Head of caudate nucleus (tissue), 42 donors: Measurements from ENCODE around the gene ZBTB46.
A peak's percentile ranks its signal among the peaks of the same experiment; 100 is the strongest.
"Not testable (repeated sequence)": the region's sequence is repeated elsewhere in the genome, so short reads cannot be mapped to it uniquely, and the experiment has no call there.

Experiments
- DNase-seq, 42 donors: peaks; one replicate each; pipeline versions ENCODE4 v3.0.0 to v3.0.0-alpha.2; 2020 to 2021; ENCODE audit warnings: mixed read lengths in 7 of 42
- intact Hi-C: fragments of 100-400 bp; cut with DNase I; formaldehyde crosslinking; loops from one replicate; pipeline ENCODE4 v1.15.0; 2022

ZBTB46 gene

DNA sequence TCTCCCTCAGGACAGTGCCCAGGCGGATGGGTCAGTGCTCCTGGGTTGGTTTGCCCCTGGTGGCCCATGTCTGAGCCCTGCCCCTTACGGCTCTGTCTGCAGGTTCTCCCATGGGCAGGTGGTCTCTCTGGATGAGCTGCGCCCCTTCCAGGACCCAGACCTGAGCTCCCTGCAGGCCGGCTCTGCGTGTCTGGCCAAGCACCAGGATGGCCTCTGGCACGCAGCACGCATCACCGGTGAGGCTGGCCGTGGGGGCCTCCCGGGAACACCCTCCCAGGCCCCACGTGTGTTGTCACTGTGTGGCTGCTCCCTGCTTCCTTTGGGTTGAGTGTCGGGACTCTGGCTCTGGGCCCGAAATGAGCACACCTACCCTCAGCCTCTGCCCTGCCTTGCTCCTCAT is 97.9 kb downstream of the ZBTB46 start:
- no peak for DNase-seq
- intact Hi-C loops: no loop called here

GRCh38 chr20:63732118-63733095 is 98.7 kb downstream of the ZBTB46 start:
- intact Hi-C loops: no loop called here

DNA sequence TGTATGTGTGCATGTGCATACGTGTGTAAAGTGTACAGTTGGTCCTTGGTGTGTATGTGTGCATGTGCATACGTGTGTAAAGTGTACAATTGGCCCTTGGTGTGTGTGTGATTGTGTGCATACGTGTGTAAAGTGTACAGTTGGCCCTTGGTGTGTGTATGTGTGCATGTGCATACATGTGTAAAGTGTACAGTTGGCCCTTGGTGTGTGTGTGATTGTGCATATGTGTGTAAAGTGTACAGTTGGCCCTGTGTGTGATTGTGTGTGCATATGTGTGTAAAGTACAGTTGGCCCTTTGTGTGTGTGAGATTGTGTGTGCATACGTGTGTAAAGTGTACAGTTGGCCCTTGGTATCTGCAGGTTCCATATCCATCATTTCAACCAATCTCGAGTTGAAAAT is 99.7 kb downstream of the ZBTB46 start:
- intact Hi-C loops: no loop called here
- DNase-seq: no peak

More at GRCh38 chr20:63732118-63733095, 98.7 kb downstream of the ZBTB46 start:
- no peak for DNase-seq

- DNase-seq: peak in 24 of 42 donors; percentile 32 to 82 (median 59)
- intact Hi-C loops: not testable (repeated sequence)
These were observed 100.8 kb downstream of the ZBTB46 start for GRCh38 chr20:63730189-63730733.

GRCh38 chr20:63722967-63723622 is 108.0 kb downstream of the ZBTB46 start:
- intact Hi-C loops, DNase-seq: not testable (repeated sequence)

DNA sequence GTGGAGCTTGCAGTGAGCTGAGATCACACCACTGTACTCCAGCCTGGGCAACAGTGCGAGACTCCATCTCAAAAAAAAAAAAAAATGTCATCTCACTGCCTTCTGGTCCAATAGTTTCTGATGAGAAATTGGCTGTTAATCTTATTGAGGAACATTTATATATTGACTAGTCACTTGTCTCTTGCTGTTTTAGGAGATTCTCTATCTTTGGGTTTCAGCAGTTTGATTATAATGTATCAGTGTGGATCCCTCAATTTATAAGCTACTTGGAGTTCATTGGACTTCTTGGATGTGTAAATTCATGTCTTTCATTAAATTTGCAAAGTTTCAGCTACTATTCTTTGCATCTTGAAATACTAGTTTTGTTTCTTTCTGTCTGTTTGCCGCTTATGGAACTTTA is 112.1 kb downstream of the ZBTB46 start:
- intact Hi-C loops: no loop called here
- DNase-seq: no peak

DNA sequence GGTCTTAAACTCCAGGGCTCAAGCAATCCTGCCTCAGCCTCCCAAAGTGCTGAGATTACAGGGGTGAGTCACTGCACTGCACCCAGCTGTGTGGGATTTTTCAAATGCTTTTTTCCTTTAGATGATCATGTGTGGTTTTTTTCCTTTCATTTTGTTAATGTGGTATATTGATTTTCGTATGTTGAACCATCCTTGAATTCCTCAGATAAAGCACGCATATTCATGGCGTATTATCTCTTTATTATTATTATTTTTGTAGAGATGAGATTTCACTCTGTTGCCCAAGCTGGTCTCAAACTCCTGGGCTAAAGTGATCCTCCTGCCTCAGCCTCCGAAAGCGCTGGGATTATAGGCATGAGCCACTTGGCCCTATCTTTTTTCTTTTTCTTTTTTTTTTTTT is 116.2 kb downstream of the ZBTB46 start:
- DNase-seq: no peak
- intact Hi-C loops: no loop called here

- intact Hi-C loops: no loop called here
- DNase-seq: no peak
These were observed 118.9 kb downstream of the ZBTB46 start for GRCh38 chr20:63712191-63712590.

GRCh38 chr20:63711085-63711645 is 119.9 kb downstream of the ZBTB46 start:
- intact Hi-C loops: no loop called here
- DNase-seq: no peak

- intact Hi-C loops: loop anchor here (5.0 kb wide), 1 partner anchor 52 kb away; the partner anchor contains the start of gene RTEL1
- DNase-seq: no peak
These were observed 121.9 kb downstream of the ZBTB46 start for GRCh38 chr20:63709149-63709527.

DNA sequence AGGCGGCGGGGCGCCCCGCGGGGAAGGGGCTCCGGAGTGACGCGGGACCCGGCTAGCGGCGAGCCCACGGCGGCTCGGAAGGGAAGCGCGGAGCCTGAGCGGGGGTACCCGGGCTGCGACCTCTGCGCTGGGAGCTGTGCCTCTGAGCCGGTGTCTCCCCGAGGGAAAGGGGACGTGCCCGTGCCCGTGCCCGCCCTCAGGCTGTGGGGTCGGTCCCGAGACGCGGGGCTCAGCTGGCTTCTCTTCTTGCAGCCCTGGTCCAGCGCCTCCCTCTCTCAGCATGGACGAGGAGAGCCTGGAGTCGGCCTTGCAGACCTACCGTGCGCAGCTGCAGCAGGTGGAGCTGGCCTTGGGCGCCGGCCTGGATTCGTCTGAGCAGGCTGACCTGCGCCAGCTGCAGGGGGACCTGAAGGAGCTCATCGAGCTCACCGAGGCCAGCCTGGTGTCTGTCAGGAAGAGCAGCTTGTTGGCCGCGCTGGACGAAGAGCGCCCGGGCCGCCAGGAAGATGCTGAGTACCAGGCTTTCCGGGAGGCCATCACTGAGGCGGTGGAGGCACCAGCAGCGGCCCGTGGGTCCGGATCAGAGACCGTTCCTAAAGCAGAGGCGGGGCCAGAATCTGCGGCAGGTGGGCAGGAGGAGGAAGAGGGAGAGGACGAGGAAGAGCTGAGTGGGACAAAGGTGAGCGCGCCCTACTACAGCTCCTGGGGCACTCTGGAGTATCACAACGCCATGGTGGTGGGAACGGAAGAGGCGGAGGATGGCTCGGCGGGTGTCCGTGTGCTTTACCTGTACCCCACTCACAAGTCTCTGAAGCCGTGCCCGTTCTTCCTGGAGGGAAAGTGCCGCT is 122.5 kb downstream of the ZBTB46 start:
- intact Hi-C loops: loop anchor here (5.0 kb wide), 1 partner anchor 51 kb away; the partner anchor contains the start of gene RTEL1
- DNase-seq: peak in 1 of 42 donors; percentile 17

DNA sequence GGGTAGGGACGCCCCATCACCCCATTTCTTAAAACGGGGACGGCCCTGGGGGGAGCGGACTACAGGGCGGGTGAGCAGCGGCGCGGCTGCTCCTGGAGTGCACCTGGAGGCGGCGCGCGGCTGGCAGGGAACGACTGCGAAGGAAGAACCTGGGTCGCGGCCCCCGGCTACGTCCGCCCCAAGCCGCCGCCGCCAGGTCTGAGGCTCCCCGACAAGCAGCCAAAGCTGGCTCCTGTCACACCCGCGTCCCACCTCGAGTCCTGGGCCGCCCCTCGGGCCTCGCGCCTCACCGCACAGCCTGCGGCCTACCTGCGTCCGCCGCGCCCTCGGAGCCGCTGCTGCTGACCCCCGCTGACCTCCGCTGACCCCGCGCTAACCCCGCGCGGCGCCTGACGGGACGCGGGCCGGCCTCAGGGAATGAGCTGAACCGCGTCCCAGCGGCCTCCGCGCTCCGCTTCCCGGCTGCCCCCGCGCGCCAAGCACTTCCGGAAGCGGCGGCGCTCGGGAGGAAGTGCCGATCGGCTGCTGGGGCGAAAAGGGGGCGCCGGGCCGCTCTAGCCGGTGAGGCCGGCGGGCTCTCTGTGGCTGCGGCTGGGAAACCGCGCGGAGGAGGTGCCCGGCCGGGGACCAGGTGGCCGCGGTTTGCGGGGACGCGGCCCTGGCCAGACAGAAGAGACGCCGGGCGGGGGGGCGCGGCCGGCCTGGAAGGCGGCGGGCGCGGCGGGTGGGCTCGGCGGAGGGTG is 123.3 kb downstream of the ZBTB46 start, which contains the start of the genes ARFRP1 and ZGPAT:
Gene ARFRP1, minus strand, starts transcription at position 419 of the 743 bp plus-strand sequence. CDS start 885 bp downstream, outside the sequence.
Gene ZGPAT, plus strand, starts transcription at position 482 of the 743 bp plus-strand sequence. CDS start 542 bp downstream, outside the sequence.
- peak; percentile 80 to 98 (median 95) for DNase-seq
- intact Hi-C loops: loop anchor here (5.0 kb wide), 1 partner anchor 50 kb away; the partner anchor contains the start of gene RTEL1

- intact Hi-C loops: loop anchor here (5.0 kb wide), 1 partner anchor 50 kb away; the partner anchor contains the start of gene RTEL1
- DNase-seq: peak in 41 of 42 donors; percentile 43 to 87 (median 70)
These were observed 124.1 kb downstream of the ZBTB46 start for GRCh38 chr20:63706852-63707557.

DNA sequence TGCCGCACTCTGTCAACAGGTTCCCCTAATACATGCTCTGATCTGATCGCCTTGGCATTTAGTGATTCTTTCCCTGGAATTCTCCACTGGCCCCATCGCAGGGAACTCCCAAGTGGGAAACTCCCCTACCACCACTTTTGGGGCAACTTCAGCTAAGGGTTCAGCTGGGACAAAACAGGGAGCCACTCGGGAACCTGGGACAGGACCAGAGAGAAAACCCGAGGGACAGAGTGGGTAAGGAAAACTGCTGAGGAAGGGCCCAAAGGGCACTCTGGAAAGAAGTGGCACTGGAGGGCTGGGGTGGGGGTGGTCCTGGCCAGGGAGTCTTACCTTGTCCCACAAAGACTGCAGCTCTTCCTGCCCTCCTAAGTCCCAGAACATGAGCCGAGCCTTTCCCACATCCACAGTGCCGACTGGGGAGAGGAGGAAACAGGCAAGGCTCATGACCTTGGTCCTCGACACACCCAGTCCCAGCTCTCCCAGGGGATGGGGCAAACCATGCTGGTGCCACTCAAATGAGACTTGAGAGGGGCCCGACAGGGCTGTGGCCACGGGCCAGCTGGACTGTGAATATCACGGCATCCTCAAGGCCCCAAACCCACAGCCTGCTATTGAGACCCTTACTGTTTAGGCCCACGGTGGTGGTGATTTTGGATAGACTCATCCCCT is 124.9 kb downstream of the ZBTB46 start:
- intact Hi-C loops: loop anchor here (5.0 kb wide), 1 partner anchor 49 kb away; the partner anchor contains the start of gene RTEL1
- DNase-seq: no peak

DNA sequence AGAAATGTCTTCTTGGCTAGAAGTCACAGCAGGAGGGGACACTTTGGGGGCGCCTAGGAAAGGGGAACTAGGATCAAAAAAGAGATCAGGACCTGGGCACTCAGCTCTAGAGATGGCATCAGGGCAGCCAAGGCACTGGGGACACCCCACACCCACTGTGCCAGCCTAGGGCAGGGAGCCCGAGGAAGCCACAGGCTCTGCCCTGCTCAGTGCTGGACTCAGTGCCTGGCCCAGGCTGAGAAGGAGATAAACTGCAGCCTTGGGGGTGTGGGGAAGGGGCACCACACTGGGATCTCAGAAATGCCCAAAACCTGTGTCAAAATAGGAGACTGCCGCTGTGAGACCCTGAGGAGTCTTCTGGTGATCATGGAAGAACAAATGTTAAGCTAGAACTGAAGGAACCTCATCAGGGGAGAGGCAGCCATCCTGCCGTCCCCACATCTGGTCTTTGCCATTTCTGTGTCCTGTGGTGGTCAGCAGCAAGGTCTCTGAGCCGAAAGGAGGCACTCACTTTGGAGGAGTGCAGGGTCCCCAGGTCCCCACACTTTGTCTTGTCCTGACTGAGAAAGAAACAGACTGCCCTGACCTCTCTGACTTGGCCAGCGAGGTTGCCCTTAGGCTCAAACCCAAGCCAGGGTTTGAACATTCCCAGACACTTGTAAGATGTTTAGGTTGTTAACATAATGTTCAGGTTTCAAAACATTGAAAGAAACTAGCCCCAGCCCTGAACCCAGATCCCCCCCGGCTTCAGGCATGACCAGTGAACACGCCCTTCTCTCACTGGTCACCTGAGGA is 125.6 kb downstream of the ZBTB46 start:
- DNase-seq: no peak
- intact Hi-C loops: loop anchor here (5.0 kb wide), 1 partner anchor 48 kb away; the partner anchor contains the start of gene RTEL1
